ENCODE results near the gene OR8B12.
"Not testable (repeated sequence)": the region's sequence is repeated elsewhere in the genome, so short reads cannot be mapped to it uniquely, and the experiment has no call there.

OR8B12 gene

GRCh38 chr11:124519850-124520549 is 23.5 kb downstream of the OR8B12 start:
- DNase-seq = no peak

DNA sequence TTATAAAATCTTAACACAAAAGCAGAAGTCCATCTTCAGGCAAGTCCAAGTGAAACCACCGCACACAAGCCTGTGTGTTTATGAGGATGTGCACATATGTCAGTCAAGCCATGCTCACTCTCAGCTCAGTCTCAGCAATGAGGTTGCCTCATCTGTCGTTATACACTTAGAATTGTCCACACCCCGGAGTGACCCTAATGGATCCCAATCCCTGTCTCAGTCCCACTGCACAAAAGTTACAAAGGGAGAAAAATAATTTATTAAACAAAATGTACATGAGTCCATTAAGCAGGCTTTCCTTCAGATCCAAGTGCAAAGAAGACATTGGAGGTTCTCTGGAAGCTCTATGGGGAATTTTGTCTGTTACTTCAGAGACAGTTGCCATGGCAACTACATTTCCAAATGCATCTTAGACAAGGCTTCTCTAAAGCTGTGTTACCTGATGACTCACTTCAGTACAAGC is 24.4 kb downstream of the OR8B12 start:
- DNase-seq = no peak

GRCh38 chr11:124517314-124517713 is 26.1 kb downstream of the OR8B12 start:
- no peak for DNase-seq

DNA sequence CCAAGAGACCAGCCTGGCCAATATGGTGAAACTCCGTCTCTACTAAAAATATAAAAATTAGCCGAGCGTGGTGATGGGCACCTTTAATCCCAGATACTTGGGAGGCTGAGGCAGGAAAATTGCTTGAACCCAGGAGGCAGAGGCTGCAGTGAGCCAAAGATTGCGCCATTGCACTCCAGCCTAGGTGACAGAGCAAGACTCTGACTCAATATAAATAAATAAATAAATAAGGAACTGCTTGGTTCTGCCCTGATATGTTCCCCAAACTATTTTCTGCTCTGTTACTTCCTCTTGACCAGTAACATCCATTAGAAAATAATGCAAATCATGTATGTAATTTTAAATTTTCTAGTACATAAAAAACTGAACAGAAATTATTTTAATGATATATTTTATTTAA is 28.8 kb downstream of the OR8B12 start:
- not testable (repeated sequence) for DNase-seq

GRCh38 chr11:124514131-124514530 is 29.3 kb downstream of the OR8B12 start:
- DNase-seq = no peak

DNA sequence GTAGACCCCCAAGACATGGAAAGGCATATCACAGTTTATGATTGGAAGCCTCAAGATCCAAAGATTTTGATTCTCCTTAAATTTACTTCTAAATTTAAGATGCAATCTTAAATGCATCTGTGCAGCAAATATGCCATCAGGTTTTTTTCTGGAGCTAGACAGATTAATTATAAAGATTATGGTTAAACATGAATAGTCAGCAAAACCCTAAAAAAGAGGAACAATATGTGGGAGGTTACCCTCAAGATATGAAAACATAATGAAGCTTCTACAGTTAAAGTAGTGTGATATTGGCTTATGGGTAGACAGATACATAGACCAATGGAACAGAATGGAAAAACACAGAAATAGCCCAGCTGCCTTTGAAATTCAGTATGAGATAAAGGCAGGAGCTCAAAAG is 31.7 kb downstream of the OR8B12 start:
- DNase-seq = no peak

GRCh38 chr11:124510279-124510678 is 33.2 kb downstream of the OR8B12 start:
- DNase-seq = no peak

DNA sequence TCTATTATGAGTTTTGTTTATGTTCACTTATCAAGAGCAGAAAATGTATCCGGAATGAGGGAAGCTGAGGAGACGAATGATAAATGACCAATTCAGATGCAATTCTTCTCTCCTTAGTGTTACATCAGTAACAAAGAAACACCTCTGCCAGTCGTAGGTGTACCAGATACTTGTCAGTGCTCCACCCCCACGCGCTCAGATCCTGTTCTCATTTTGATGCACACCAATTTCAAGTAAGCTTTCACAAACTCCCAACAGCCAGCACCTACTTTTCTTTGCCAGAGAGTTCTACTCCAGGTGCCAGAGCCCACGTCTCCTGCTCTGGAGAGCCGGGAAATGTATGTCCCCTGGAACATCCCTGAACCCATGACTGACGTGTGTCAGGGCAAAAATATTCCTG is 43.7 kb downstream of the OR8B12 start:
- DNase-seq = no peak

DNA sequence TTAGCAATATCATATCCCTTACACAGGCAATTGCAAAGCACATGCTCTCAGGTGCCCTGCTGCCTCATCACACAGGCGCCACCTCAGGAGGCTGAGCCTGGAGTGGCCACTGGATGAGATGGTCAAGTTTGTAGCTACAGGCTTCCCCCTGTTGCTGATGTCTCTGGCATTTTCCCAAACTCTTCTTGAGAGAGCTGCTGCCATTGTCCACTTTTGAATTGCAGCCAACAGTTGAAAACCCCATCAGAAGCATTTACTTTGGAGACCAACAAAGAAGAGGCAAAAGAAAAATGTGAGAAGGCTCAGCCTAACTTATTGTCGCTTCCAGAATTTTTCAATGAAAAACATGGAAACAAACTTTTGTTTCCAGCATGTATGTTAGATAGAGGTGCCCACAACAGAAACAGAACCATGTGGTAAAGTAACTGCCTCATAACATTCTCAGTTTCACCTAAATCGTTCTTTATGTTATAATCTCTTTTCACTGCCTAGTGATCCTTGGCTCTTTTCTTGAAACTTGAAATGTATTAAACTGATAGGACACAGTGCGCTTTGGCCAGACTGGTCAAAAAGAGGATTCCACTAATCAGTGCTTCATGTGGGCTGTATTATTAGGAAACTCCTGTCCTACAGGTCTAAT is 50.3 kb downstream of the OR8B12 start:
- DNase-seq = no peak

All from cerebellar nuclear complex (tissue), 1 donor.